Suprapubic skin (tissue), 4 donors: ENCODE data around the gene PHF12.

Source experiments
- CTCF ChIP-seq, 2 donors: fragments of 200-600 bp in 1 of 2; fragments of 450-650 bp in 1 of 2; sonication (generic) in 1 of 2; IDR thresholded peaks; one replicate each; pipeline ENCODE4 v1.5.1; 2016 to 2019; ENCODE audit warnings: antibody characterized with exemption in 2 of 2, mild to moderate bottlenecking in 1 of 2, moderate library complexity in 1 of 2
- POLR2A ChIP-seq, 2 donors: fragments of 450-650 bp; IDR thresholded peaks; one replicate each; pipeline ENCODE4 v1.6.1; 2017; ENCODE audit warnings: antibody characterized with exemption in 2 of 2, mild to moderate bottlenecking in 2 of 2, moderate library complexity in 2 of 2
- POLR2AphosphoS5 ChIP-seq, 3 donors: sonication (generic); formaldehyde crosslinking; IDR thresholded peaks; one replicate each; pipeline ENCODE4 v1.6.1; 2017; ENCODE audit warnings: antibody characterized with exemption in 3 of 3

DNA sequence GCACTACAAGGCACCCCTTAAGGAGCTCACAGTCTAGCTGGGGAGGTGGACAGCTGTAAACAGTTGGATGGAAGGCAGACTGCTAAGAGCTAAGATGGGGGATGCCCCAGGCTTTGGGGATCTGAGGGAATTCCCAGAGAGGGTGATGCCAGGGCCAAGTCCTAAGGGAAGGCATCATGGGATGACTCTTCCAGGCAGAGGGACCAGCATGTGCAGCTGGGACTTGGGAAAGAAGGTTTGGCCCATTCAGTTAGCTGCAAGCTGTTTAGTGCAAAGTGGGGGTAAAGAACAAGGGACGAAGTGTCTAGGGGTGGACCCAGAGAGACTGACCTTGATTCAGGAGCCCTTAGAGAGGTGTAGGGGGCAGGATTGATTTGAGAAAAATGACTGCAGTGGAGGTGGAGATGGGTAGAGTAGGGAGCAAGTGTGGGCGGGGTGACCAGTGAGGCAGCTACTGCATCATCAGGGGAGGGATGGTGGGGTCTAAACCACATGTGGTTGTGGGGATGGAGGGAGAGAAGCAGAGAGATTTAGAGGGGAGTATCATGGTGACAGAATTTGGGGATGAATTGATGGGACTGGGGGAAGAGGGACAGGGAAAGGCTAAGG is 27.1 kb upstream of the PHF12 start:
- TF ChIP-seq CTCF (IDR thresholded peaks at IDR 0.05) = no peak
- TF ChIP-seq POLR2AphosphoS5 (IDR thresholded peaks at IDR 0.05) = no peak
- TF ChIP-seq POLR2A (IDR thresholded peaks at IDR 0.05) = no peak
